GM15510 (cell line): Measurements from ENCODE around the gene PEX16.

Source experiments
- POLR2A ChIP-seq: IDR thresholded peaks from 3 replicates; pipeline ENCODE4 v1.6.1; 2011; ENCODE audit warnings: borderline replicate concordance; ENCODE audit not compliant: insufficient read length; ENCODE audit errors: extremely low read depth

Gene PEX16

GRCh38 chr11:45933846-45934579 lies 16.3 kb upstream of the PEX16 start:
- TF ChIP-seq POLR2A, result no peak

- TF ChIP-seq POLR2A, result no peak
Measured at GRCh38 chr11:45933131-45933831, 15.6 kb upstream of the PEX16 start.

GRCh38 chr11:45932217-45932616 lies 14.5 kb upstream of the PEX16 start:
- TF ChIP-seq POLR2A, result no peak

- no peak for TF ChIP-seq POLR2A
Measured at GRCh38 chr11:45931739-45932138, 14.1 kb upstream of the PEX16 start.

- no peak for TF ChIP-seq POLR2A
Measured at GRCh38 chr11:45930951-45931570, 13.4 kb upstream of the PEX16 start.

- no peak for TF ChIP-seq POLR2A
Measured at GRCh38 chr11:45930031-45930794, 12.5 kb upstream of the PEX16 start.

- TF ChIP-seq POLR2A, result no peak
Measured at GRCh38 chr11:45929486-45930030, 11.9 kb upstream of the PEX16 start.

- no peak for TF ChIP-seq POLR2A
Measured at GRCh38 chr11:45928535-45929215, 11.0 kb upstream of the PEX16 start.

GRCh38 chr11:45927684-45928413 lies 10.2 kb upstream of the PEX16 start:
- no peak for TF ChIP-seq POLR2A

- no peak for TF ChIP-seq POLR2A
Measured at GRCh38 chr11:45927332-45927683, 9.6 kb upstream of the PEX16 start.

GRCh38 chr11:45926536-45927331 lies 9.1 kb upstream of the PEX16 start:
- no peak for TF ChIP-seq POLR2A

- no peak for TF ChIP-seq POLR2A
Measured at GRCh38 chr11:45926001-45926401, 8.3 kb upstream of the PEX16 start.

- no peak for TF ChIP-seq POLR2A
Measured at GRCh38 chr11:45925550-45925949, 7.9 kb upstream of the PEX16 start.
